Choroid plexus epithelial cell (primary cell): Measurements from ENCODE around the gene CREB3L1.

Experiments
- DNase-seq: peaks from one replicate; pipeline ENCODE4 v3.0.0-alpha.2; 2010; ENCODE audit warnings: low read depth
- H3K4me3 ChIP-seq: 2 replicates; pipeline ENCODE4 v1.5.1; 2011; ENCODE audit warnings: low read depth, mild to moderate bottlenecking, control low read depth, low read length, moderate library complexity
- TF ChIP-seq, protein P1 (sequence below): conservative IDR thresholded peaks from 2 replicates; pipeline ENCODE4 v1.5.1; 2011; ENCODE audit warnings: low read depth, mild to moderate bottlenecking, control low read depth, inconsistent platforms, low read length, moderate library complexity

Gene CREB3L1

DNA sequence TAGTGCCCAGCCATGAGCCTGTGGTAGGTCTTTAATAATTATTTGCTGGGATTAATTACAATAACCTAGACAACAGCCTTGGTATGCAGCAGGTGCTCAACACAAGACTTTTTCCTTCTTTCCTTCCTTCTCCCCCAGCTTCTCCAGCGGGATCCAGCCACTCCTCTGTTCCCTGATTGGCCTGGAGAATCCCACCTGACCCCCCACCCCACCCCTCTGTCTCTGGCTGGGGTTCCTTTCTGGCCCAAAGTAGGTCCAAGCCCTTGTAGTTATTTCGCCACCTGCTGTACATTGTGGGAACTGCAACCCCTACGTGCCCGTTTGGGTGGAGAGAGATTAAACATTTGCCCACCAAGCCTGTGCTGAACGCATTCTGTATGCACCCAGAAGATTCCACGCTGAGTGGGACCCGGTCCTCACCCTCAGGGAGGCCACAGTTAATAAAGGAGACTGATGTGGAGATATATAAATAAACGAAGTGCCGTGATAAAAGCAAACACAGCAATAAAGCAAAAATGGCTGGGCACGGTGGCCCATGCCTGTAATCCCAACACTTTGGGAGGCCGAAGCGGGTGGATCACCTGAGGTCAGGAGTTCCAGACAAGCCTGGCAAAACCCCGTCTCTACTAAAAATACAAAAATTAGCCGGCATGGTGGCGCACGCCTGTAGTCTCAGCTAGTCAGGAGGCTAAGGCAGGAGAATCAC, 37.7 kb downstream of the CREB3L1 start:
- DNase-seq: peak; percentile 84
- TF ChIP-seq, protein P1, sequence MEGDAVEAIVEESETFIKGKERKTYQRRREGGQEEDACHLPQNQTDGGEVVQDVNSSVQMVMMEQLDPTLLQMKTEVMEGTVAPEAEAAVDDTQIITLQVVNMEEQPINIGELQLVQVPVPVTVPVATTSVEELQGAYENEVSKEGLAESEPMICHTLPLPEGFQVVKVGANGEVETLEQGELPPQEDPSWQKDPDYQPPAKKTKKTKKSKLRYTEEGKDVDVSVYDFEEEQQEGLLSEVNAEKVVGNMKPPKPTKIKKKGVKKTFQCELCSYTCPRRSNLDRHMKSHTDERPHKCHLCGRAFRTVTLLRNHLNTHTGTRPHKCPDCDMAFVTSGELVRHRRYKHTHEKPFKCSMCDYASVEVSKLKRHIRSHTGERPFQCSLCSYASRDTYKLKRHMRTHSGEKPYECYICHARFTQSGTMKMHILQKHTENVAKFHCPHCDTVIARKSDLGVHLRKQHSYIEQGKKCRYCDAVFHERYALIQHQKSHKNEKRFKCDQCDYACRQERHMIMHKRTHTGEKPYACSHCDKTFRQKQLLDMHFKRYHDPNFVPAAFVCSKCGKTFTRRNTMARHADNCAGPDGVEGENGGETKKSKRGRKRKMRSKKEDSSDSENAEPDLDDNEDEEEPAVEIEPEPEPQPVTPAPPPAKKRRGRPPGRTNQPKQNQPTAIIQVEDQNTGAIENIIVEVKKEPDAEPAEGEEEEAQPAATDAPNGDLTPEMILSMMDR: peak; percentile 94
- H3K4me3 ChIP-seq: no peak overlapping the region

- DNase-seq: no peak
- TF ChIP-seq, protein P1: no peak
- no peak overlapping the region for H3K4me3 ChIP-seq
These were observed 38.5 kb downstream of the CREB3L1 start for GRCh38 chr11:46315783-46316563.

- TF ChIP-seq, protein P1: no peak
- no peak overlapping the region for H3K4me3 ChIP-seq
- DNase-seq: no peak
These were observed 41.6 kb downstream of the CREB3L1 start for GRCh38 chr11:46319074-46319453.

- TF ChIP-seq, protein P1: no peak
- peak; percentile 67 for DNase-seq
These were observed 44.3 kb downstream of the CREB3L1 start for GRCh38 chr11:46321757-46322156.

GRCh38 chr11:46322759-46323158, 45.3 kb downstream of the CREB3L1 start:
- peak; percentile 41 for DNase-seq
- no peak overlapping the region for H3K4me3 ChIP-seq
- TF ChIP-seq, protein P1: peak; percentile 61

More at GRCh38 chr11:46321757-46322156, 44.3 kb downstream of the CREB3L1 start:
- H3K4me3 ChIP-seq: no peak overlapping the region

DNA sequence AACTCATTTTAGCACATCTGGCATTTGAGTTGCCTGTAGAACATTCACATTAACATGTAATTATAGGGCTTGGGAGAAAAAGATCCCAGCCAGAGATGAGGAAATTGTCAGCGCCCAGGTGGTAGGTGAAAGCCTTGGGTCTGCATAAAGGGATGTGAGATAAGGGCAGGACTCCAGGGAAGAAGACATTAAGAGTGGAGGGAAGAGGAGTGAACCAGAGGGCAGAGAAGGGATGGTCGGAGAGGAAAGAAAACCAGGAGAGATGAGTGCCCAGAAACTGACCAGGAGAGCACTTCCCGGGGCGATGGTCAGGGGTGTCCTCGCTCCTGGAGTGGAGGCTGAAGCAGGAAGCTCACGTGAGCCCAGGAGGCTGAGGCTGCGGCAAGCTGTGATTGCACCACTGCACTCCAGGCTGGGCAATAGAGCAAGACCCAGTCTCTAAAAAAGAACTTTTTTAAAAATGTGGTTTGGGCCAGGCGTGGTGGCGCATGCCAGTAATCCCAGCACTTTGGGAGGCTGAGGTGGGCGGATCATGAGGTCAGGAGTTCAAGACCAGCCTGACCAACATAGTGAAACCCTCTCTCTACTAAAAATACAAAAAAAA, 49.5 kb downstream of the CREB3L1 start:
- TF ChIP-seq, protein P1: no peak
- DNase-seq: no peak
- H3K4me3 ChIP-seq: no peak overlapping the region
